Hippocampal formation (tissue), 2 donors: Measurements from ENCODE around the gene TSNAXIP1.
A peak's percentile ranks its signal among the peaks of the same experiment; 100 is the strongest.
"Not testable (repeated sequence)": the region's sequence is repeated elsewhere in the genome, so short reads cannot be mapped to it uniquely, and the experiment has no call there.

ENCODE experiments used
- DNase-seq, 2 donors: peaks; one replicate each; lab custom pipeline; 2025; lab: John Stamatoyannopoulos, UW

Gene TSNAXIP1

DNA sequence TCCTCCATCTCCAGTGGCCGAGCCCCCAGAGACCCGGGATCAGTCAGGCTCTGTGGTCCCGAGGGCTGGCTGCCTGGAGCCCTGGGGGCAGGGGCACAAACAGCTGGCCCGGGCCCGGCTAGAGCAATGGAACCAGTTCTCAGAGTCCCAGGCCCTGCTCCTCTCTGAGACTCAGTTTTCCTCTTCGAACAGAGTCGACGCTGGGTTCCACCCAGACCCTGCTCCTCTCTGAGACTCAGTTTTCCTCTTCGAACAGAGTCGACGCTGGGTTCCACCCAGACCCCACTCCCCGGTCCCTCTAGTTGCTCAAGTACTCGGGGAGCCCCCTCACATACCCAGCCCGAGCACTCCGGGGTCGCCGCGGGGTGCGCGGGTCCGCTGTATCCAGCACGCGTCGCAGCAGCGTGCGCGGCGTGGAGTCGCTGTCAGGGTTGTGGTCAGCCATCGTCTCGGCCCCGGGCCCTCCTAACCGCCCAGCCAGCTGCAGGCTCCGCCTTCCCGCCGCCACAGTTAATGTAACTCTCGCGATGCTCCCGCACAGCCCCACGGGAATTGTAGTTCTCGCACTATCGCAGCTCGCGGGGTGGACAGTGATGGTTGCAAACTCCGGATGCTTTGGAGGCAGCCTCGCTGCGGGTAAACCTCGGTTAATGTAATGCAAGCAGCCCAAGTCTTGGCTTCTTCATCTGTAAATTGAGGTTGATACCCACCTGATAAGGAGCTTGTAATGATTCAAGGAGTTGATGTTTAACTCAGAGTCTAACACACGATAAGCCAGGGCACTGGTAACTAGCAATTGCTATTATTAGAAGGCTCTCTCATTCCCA, 26.9 kb downstream of the TSNAXIP1 start:
- peak; percentile 84 to 87 for DNase-seq

DNA sequence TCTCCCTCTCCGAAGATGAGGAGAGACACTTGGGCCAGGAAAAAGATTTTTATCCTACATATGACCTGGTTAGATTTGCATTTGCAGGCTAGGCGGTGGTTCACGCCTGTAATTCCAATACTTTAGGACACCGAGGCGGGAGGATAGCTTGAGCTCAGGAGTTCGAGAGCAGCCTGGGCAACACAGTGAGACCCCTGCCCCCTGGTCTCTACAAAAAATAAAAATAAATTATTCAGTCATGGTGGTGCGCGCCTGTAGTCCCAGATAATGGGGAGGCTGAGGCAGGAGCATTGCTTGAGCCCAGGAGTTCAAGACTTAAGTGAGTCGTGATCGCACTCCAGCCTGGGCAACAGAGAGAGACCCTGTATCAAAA, 27.5 kb downstream of the TSNAXIP1 start:
- DNase-seq, result no peak

DNA sequence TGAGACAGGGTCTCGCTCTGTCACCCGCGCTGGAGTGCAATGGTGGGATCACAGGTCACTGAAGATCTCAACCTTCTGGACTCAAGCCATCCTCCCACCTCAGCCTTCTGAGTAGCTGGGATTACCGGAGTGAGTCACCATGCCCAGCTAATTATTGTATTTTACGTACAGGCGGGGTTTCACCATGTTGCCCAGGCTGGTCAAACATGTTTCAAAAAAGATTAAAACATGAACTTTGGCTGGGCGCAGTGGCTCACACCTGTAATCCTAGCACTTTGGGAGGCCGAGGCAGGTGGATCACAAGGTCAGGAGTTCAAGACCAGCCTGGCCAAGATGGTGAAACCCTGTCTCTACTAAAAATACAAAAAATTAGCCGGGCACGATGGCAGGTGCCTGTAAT, 30.5 kb downstream of the TSNAXIP1 start:
- not testable (repeated sequence) for DNase-seq

DNA sequence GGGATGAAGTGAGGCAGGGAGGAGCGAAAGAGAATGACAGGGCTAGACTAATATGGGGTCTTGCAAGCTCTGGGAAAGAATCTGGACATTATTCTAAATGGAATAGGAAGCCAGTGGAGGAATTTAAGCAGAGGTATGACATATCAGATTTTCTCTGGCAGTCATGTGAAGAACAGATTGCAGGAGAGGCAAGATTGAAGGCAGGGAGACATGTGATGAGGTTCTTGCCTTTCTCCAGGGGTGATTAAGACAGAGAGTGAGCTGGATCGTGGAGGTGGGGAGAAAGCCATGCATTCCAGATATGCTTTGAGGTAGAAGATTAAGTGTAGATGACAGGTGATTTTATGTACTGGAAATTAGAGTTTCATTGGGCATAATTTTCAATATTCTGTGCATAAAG, 31.1 kb downstream of the TSNAXIP1 start:
- DNase-seq, result no peak

DNA sequence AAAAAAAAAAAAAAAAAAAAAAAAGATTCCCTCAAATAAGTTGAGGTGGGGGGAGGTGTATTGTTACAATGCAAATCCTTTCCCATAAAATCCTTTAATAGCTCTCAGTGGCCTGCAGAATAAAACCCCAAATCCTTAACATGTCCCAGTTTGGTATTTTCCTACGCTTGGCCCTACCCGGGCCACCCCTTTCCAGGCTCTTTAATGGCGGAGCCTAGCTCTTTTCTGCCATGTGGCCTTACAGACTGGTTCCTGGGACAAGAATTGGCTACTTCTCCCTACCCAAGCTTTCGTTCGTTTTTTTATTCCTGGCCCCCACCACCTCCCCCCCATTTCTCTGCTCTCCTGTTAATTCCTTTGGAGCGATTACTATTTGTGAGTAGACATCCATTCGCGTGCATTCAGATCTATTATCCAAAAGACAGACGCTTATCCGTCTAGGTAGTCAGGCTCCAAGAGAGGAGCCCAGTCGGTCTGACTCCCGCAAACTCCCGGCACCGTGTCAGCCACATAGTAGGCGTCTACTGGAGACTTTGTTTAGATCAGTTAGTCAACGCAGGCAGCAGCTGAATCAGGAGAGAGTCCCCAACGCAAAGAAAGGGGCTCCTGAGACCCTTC, 34.6 kb downstream of the TSNAXIP1 start:
- no peak for DNase-seq

DNA sequence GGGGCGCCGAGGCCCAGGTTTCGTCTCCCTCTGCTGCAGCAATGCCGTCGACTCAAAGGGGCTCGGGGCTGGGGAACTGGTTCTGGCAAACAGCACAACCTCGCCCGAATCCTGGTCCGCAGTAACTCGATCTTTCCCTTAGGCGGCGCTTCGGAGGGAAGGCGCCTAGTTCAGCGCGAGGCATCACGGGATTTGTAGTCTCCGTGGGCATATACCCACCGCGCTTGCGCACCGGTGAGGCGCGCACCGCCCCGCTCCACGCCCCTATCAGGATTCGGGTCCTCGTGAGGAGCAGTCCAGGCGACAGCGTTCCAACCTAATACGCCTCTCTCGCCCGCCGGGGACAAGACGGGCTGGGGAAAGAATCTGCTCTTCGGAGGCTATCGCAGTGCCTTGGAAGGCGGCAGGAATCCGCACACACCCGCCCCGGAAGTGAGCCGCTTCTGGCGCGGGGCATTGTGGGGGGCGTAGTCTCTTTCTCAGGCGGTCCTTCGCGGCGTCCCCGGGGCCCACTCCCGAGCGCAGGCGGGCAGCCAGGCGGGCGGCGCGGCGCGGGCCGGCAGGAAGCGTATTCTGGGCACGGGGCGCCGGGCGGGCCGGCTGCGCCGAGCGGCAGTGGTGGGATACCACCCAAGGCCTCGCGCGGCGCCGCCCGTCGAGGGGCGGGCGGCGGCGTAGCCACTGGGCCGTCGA, 35.3 kb downstream of the TSNAXIP1 start, which contains the start of gene THAP11:
Gene THAP11, plus strand, starts transcription at position 505 of the 693 bp plus-strand sequence. CDS start 235 bp downstream, outside the sequence.
- DNase-seq, result peak; percentile 92 to 94

GRCh38 chr16:67842509-67843342, 36.0 kb downstream of the TSNAXIP1 start:
- peak; percentile 38 to 67 for DNase-seq

DNA sequence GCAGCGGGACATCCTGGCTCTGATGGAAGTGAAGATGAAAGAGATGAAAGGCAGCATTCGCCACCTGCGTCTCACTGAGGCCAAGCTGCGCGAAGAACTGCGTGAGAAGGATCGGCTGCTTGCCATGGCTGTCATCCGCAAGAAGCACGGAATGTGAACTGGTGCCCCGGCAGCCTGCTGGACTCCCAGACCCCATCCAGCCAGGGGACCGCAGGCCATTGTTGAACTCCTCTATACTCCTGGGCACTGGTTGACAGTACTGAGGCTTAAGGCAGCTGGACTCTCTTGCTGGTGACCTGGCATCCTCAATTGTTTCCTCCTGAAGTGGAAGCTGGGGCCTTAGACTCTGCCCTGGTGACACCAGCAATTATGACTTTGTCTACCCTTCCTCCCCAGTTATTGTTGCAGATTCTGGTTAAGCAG, 36.7 kb downstream of the TSNAXIP1 start:
- no peak for DNase-seq

GRCh38 chr16:67844497-67844896, 37.8 kb downstream of the TSNAXIP1 start:
- no peak for DNase-seq

DNA sequence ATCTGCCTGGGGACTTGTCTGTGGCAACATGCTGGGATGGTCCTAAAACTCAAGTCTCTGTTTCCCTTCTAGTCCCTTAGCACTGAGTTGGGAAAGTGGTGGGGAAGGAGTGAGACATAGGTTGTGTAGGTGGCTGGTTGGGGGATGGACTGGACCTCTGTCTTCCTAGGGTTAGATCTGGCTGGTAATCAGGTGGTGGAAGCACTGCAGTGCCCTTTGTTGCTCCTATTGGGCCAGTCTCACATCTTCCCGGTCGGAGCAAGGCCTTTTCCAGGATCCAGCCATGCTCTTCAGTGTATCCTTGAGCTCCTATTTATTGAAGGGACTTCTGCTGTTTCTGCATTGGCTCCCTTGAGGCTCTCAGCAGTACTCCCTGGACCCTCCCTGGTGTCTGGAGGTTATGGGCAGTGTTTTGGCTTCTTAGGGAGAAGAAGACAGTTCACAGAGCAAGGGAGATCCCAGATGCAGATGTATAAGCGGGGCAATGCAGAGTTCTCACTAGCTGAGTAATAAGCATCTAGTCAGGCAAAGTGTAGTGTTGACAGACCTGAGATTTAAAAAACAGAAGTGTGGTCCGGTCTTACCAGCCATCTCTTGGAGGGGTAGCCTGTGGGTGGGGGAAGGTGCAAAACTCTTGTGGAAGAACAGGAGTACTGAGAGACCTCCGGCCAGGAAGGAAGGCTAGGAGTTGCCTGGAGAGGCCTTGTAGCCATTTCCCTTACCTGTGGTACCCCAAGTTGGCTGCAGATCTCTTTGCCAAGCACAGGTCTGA, 38.8 kb downstream of the TSNAXIP1 start:
- no peak for DNase-seq

DNA sequence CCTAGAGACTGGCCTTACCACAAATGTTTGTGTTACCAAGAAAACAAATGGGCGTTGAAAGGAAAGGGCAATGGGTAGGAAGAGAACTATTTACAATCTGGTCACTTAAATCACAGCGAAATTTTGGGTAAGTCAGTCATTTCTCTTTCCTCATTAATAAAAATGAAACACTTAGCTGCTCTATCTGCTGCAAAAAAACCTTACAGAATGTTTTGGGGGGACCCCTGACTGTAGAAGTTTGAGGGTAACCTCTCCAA, 39.3 kb downstream of the TSNAXIP1 start:
- no peak for DNase-seq

DNA sequence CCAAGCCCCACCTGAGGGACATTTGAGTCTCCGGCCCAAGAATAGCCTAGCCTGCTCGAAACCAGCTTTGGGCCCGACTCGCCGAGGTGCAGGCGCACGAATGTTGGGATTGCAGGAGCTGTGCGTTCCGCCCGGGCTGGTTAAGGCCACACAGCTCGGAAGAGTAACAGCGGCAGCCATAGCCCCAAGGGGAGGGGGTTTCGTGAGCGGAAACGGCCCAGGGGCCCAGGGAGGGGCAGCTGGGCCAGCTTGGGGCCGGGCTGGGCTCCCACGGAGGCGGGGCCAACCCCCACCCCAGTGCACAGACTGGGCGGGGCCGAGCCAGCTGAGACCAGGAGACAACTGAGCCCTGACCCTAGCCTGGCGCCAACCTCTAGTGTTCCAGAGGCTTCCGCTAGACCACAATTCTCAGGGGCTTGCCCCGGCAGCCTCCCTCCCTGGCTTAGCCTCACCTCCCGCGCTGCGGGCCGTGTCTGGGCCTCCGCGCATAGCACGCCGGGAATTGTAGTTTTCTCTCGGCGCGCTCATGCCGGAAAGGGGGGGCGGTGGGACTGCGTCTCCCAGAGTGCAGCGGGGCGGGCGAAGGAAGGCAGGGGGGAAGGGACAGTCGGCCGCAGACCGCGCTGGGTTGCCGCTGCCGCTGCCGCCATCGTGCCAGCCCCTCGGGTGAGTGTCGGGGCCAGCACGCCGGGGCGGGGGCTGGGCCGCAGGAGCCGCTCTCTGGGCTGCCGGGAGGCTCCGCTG, 39.8 kb downstream of the TSNAXIP1 start, which contains the start of gene NUTF2:
Gene NUTF2, plus strand, starts transcription at position 614 of the 744 bp plus-strand sequence. CDS start 18,198 bp downstream, outside the sequence.
- DNase-seq, result peak; percentile 87 to 94

DNA sequence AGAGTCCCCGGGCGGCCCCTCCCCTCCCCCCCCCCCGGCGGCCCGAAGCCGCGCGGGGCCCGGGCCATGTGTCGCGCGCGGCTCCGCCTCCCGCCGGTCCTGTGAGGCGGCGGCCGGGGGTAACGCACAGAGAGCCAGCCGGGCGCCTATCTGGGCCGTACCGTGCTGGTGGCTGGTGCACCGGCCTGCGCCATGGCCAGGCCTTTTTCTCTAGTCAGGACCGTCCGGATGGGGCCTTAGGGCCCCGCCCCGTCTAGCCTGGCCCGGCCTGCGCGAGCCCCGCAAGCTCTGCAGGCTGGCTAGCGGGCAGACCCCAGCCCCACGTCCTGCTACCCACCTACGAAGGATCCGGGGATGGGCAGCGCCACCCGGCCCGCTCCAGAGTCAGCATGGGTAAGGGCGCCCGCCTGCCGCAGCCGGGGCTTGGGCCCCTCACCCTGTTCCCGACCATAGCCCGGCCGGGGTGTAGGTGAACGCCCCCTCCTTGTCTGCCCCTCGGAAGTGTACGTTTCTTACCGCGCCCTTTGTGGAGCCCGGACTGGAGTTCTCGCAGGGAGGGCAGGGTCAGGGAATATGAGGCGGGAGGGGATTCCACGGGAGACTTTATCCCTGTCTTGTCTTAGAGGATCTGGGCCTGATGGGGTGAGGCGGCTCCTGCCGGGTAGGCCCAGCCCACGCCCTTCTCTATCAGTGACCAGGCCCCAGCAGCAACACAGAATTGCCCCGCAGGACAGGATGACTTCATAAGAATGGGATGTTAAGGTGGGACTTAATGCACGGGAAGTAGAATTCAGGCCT, 40.6 kb downstream of the TSNAXIP1 start, which contains the start of gene CENPT:
Gene CENPT, minus strand, starts transcription at position 630 of the 798 bp plus-strand sequence. CDS start 13,834 bp downstream, outside the sequence.
- no peak for DNase-seq

- no peak for DNase-seq
These were observed 41.4 kb downstream of the TSNAXIP1 start for GRCh38 chr16:67848118-67848517.

DNA sequence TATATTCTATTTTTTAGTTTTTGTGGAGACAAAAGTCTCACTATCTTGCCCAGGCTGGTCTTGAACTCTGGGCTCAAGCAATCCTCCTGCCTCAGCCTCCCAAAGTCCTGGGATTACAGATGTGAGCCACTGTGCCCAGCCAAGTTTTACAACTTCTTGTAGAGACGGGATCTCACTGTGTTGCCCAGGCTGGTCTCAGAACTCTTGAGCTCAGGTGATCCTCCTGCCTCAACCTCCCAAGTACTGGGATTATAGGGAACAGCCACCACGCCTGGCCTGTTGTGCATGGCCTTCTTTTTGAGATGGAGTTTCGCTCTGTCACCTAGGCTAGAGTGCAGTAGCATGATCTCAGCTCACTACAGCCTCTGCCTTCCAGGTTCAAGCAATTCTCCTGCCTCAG, 47.0 kb downstream of the TSNAXIP1 start:
- no peak for DNase-seq

- DNase-seq, result no peak
These were observed 49.1 kb downstream of the TSNAXIP1 start for GRCh38 chr16:67855789-67856188.

GRCh38 chr16:67856927-67857546, 50.3 kb downstream of the TSNAXIP1 start:
- DNase-seq, result no peak

DNA sequence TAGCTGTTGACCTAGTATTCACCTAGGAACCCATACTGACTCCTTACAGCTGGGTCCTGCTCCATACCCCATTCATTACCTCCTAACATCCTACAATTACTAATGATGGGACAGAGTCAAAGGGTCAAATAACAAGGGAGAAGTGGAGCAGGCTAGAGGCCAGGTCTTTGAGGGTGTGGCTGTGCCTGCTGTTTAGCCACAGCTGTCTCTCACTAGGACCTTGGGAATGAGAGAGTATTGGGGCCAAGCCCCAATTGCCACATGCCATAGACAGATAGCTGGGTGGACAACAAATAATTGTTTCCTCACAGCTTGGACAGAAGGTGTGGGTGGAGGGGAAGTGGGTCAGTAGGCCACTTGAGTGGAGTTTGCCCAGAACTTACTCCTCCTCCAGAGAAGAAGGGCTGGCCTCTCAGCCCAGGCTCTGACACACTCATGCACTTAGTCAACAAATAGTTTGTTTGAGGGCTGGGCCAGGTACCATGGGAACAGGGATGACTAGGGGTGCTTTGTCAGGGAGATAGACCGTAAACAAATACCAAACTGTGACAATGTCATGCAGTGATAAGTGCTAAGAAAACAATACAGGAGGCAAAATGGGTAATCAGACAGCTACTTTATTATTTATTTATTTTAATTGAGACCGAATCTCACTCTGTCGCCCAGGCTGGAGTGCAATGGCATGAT, 51.0 kb downstream of the TSNAXIP1 start:
- no peak for DNase-seq
